Stimulated activated CD4-positive, alpha-beta T cell treated with anti-CD3 and anti-CD28 coated beads, Interleukin-1b, Interleukin-23, amount 100 ng/mL, for 1 hour (primary cell): ENCODE measurements around the gene ACTR3C.

Source experiments
- DNase-seq, 2 donors: peaks; one replicate each; pipeline ENCODE4 v3.0.0-alpha.2; 2020; ENCODE audit warnings: low read depth in 2 of 2

ACTR3C gene

DNA sequence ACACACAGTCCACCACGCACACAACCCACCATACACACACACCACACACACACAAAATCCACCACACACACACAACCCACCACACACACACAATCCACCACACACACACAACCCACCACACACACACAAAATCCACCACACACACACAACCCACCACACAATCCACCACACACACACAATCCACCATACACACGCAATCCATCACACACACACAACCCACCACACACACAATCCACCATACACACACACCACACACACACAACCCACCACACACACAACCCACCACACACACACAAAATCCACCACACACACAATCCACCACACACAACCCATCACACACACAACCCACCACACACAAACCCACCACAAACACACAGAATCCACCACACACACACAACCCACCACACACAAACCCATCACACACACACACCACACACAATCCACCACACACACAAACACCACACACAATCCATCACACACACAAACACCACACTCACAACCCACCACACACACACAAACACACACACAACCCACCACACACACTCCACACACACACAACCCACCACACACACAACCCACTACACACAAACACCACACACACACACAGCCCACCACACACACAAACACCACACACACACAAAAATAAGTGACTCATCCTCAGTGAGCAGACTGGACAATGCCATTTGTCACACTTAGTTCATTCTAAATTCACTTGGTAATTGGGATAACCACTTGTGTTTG lies 36.4 kb upstream of the ACTR3C start:
- DNase-seq = no peak

DNA sequence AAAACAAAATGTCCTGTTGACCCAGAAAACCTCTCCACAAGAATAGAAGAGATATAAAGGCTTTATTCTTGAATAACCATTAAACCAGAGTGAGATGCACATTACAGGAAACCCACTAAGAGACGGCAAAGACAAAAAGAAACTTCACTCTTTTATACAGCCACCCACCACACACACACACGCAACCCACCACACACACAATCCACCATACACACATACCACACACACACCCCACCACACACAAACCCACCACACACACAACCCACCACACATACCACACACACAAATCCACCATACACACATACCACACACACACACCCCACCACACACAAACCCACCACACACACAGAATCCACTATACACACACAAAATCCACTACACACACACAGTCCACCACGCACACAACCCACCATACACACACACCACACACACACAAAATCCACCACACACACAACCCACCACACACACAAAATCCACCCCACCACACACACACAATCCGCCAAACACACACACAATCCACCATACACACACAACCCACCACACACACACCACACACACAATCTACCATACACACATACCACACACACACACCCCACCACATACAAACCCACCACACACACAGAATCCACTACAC lies 35.8 kb upstream of the ACTR3C start:
- no peak for DNase-seq

DNA sequence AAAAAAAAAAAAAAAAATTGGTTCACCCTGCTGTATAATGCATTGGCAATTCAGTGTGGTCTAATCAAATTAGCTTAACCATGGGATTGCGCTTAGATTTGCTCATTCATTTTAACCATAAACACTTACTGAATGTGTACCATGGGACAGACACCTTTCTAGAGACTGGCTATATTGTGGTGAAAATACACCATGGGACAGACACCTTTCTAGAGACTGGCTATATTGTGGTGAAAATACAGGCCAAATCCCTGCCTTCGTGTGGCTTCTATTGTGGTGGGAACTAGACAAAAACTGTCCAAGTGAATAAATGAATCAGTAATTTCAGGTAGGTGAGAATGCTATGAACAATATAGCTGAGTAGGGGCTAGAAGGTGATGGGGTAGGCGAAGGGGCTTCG lies 35.1 kb upstream of the ACTR3C start:
- no peak for DNase-seq

DNA sequence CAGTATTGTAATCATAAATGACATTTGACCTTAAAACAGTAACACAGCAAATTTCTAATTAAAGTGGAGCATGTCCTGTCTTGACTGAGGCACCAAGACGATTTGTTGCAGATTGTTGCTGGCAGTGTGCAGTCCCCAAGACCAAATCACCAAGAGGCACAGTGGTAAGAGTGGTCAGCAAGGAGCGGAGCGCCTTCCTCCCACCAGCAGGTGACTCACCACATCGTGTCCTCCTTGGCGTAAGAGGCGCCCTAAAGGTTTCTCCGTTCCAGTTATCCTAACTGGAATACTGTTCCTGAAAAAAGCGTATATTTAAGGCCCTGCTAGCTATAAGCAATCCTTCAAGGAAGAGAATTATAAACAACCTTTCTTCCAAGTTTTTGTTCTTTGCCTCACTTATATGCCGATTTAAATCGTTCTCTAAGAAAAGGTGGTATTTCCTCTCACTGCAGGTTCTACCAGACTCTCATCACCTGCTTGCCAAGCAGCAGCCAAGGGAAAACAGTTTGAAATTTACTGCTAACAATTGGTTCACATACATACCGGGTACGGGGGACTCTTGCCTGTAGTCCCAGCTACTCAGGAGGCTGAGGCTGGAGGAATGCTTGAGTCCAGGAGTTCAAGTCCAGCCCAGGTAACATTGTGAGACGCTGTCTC lies 34.6 kb upstream of the ACTR3C start:
- DNase-seq = no peak

DNA sequence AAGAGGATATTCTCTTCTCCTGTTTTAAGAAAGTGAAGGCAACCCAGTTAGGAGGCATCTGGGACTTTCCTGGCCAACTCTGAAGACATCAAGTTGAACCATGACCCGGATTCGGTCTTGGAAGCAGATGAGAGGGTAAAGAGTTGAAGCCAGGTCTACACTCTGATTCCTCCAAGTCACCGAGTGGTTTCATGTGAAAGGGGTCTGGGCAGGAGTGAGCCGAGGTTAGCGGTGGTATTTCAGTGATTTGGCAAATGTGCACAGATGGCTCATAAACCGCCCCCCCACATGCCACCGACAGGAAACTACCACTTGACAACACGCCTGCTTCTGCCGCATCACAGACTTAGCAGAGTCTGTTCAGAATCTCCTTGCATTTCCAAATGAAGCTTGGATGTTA lies 33.9 kb upstream of the ACTR3C start:
- DNase-seq = peak in 1 of 2 donors; percentile 37

DNA sequence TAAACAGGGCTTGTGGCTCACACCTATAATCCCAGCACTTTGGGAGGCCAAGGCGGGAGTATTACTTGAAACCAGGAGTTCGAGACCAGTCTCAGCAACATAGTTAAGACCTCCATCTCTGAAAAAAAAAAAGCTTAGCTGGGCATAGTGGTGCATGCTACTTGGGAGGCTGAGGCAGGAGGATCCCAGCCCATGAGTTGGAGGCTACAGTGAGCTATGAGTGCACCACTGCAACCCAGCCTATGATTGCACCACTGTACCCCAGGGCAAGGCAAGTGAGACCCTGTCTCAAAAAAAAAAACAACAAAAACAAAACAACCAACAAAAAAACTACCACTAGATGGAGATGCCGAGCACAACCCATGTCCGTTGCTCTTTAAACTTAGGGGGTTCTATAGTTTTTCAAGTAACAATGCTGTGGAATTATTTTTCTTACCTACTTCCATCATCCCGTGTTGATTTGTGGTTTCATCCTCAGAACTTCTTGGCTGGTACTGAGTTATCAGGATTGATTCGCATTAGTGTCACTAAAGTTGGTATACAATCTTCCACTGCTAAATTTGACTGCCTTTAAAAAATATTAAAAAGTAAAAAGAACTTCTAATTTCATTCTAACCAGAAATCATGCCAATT lies 33.0 kb upstream of the ACTR3C start:
- no peak for DNase-seq

DNA sequence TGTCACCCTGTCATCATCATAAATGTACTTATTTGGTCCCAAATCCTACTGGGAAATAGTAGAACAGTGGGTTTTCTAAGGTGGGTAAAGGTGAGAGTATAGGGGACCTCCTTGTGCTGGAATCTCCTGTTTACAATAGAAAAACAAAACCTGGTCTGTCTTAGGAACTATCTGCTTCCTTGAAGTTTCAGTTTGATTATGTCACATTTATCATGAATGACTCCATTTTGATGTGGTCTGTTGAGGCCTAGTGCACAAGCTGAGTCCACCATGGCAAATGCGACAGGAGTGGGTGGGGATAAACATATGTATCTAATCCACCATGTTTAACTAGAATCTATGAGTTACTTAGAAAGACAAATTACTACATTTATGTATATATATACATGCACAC lies 32.3 kb upstream of the ACTR3C start:
- DNase-seq = no peak

DNA sequence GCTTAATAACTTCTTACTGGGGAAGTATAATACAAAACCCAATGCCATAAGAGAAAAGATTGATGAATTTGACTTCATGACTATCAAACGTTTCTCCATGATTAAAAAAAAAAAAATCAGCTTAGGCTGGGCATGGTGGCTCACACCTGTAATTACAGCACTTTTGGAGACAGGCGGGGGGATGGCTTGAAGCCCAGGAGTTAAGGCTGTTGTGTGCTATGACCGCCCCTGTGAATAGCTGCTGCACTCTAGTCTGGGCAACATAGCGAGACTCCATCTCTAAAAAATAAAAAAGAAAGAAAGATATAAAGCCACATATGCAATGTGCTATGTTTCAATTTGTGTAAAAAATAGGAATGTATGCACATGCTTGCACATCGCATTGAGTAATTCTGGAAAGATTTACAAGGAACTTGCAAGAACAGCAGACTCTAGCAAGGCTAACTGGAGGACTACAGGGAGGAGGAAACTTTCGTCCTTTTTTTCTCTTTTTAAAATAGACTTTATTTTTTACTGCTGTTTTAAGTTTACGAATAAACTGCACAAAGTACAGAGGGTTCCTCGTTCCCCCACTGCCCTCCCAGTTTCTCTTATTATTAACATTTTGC lies 28.3 kb upstream of the ACTR3C start:
- no peak for DNase-seq

DNA sequence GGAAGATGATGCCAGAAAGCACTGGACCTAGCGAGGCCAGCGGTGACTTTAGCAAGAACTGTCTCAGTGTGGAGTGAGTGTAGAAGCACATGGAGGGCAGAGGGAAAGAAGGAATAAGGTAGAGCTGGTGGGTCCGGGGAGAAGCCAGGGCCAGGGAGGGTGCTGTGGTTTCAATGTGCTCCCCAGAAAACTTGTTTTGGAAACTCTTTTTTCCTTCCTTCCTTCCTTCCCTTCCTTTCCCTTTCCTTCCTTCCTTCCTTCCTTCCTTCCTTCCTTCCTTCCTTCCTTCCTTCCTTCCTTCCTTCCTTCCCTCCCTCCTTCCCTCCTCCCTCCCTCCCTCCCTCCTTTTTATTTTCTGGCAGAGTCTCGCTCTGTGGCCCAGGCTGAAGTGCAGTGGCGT lies 23.6 kb upstream of the ACTR3C start:
- no peak for DNase-seq

DNA sequence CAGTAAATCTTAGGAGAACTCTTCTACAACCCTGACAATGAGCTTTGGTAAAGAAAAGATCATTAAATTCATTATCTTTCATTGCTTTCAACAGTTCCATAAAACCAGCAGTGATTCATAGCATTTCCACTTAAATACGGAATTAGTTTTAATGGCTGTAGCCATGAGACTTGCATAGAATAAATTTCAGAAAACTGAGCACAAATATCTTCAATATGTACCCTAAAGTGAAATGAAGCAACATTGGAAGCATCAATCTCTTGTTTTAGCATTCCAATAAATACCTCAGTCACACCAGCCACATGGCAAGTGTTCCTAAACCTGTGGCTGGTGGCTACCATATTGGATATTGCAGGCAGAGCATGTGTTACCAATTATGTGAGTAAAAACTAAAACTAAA lies 21.7 kb upstream of the ACTR3C start:
- no peak for DNase-seq

DNA sequence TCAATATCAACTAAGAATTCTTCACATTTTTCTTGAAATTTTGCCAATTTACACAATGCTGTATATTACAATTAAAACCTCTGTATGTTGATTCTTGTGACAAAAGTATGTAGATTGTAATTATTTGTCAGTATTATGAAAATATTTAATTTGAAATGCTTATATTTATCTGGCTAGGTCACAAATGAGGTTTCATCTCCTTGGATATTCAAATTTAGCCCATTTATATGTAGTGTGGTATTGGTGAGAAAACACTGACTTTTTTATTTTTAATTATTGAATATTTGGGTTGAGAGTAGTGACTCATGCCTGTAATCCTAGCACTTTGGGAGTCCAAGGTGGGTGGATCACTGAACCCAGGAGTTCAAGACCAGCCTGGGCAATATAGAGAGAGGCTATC lies 21.0 kb upstream of the ACTR3C start:
- no peak for DNase-seq

DNA sequence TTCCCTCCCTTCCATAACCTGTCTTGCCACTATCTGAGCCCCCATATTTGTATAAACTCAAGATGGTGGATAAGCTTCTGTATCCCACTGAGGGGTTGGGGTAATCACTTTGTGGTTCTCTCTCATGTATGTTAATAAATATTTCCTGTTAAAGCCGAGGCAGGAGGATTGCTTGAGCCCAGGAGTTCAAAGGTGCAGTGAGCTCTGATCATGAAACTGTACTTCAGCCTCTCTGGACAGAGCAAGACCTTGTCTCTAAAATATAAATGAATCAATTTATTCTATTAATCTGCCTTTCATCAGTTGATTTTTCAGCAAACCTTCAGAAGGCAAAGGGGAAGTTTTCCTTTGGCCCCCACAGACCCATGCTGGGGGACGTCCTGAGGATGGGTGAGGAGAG lies 19.9 kb upstream of the ACTR3C start:
- DNase-seq = no peak

DNA sequence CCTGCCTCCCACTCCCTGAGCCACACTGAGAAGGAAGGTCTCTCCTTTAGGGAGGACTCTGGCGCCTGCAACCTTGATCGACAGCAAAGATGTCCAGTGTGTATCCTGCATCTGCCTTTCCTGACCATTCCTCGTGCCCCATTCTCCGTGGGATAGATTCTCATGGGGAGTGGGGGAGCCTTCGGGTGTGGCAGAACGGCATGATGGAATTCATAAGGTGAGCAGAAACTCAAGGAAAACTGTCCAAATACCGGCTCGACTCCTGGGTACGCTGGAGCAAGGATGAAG lies 18.7 kb upstream of the ACTR3C start:
- no peak for DNase-seq

DNA sequence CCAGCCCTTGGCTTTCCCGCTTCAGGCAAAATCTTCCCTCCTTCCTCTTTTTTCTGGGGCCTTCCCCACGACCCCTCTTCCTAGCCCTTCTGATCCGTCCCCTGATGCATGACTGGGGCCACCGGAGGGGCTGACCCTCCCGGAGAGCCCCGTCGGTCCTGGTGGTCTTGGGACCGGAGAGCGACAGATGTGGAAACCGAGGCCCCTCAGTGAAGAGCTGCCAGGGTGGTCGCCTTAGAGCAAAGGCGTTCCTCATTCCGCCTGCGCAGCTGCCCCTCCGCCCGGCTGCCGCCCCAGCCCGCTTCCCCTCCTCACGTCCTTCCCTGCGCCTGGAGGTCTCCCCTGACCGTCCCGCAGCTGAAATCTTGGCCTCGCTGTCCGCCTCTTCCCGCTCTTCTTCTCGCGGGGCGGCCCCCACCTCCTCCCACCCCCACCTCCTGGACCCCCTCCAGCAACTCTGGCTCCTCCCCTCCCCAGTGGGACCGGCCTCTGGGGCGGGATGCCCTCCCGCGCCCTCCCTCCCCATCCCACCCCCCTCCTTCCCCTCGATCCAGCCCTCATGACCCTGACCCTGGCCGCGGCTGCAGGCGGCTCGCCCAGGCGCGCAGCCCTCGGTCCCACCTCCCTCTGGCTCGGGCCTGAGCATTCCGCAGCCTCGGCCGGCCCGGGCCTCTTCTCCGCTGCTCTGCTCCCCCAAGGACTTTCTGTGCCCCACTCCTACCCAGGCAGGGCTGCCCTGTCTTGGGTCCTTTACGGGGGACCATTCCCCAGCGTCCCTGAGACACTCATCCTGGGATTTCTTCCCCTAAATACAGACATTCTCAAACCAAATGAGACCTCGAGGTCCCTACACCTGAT lies 18.1 kb upstream of the ACTR3C start, which contains the start of gene RARRES2:
Gene RARRES2 (minus strand): TSS at position 367 of the 858 bp plus-strand sequence. CDS start 1,020 bp downstream, outside the sequence.
- no peak for DNase-seq

DNA sequence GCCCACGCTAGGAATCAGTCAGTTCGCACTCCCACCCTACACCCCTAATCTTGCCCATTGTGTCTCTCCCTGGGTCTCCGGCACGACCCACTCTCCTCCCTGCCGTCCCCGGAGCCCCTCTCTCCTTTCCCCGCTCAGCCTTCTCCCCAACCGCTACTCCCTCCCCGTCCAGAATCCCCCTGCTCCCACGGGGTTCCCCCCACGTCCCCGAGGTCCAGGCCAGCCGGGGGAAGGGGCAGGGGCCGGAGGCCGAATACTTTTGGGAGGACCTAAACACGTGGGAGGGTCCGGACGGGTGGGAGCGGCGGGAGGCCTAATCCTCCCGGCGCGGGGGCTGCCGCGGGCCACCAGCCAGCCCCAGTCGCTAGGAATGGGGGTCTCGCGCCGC lies 17.5 kb upstream of the ACTR3C start:
- no peak for DNase-seq

DNA sequence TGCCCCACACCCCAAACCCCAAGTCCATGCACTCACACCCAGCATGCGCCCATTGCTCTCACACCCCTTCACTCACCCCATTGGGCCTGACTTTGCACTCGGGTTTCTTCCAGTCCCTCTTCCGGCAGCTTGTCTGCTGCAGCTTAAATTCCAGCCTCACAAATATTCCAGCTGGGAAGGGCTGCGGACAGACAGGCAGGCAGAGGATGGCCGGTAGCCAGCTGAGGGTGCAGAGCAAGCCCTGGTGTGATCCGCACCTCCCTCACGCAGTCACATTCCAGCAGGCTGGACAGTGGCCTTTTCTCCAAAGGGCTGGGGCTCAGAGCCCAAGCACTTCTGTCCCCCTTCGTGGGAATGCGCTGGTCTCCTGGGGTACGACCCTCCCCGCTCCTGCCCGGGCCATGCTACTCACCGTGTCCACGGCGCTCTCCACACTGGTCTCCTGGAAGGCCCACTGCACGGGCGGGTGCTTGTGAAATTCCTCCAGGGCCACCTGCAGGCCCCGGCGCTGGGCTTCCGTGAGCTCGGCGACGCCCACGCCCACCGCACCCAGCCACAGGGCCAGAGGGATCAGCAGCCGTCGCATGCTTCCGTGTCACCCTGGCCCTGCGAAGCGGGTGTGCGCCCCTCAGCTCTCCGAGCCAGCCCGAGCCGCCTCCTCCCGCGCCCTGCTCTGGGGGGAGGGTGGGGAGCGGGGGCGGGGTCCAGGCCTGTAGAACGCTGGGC lies 16.8 kb upstream of the ACTR3C start:
- DNase-seq = no peak

DNA sequence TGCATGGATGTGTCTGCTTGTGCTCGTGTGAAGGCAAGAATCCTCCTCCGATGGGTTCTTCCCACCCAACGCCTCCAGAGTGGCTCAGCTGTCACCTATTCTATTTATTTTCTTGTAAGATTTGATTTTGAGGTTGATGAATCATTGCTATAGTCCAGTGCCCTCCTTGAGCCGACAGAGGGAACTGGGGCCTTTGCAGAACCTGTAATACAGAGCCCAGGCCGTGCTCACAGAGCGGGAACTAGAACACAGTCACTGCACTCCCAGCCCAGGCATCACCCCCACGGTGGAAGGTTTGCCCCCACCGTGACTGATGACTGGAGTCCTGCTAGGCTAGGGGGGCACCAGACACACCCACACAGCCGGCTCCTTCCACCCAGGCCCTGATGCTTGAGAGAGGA lies 16.1 kb upstream of the ACTR3C start:
- no peak for DNase-seq

DNA sequence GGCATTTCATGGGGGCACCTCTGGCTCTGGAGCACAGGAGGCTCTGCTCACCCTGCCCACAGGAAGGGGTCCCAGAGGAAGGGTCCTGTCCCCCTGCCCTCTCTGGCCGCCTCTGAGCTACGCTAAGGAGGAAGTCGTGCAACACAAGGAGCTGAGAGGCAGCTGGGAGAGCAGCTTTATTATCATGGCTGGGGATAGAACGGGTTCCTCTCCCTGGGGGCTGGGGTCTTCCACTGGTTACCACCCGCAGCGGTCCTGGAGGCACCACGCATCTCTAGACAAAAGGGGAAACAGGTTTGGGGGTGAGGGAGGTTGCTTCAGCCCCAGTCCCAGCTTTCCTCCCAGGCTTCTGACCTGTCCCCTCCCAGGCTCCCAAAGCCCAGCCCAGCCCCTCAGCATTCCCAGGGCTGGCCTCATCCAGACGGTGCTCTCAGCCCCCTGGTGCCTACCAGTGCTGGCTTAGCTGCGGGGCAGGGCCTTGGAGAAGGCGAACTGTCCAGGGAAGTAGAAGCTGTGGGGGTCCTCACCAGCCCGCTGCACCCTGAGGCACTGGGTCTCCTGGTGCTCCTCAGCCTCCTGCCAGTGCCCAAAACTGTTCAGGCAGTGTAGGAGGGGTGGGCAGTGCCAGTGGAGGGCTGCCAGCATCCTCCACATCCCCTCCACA lies 15.0 kb upstream of the ACTR3C start:
- DNase-seq = no peak

DNA sequence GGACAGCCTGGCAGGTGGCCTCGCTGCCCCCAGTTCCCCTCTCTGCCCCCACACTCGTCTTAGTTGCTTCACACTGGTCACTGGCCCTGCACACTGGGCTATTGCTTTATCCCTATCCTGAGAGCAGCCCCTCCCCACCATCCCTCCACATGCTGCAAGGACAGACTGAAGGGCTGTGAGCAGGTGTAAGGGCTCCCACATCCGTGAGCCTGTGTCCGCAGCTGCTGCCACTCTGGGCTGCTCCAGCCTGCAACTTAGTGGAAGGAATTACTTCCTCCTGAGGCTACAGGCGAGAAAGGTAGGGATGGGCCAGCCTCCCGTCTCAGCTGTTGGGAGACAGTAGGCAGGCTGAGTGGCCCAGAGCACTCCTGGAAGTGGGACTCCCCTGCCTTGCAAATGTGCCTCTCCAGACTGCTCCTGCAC lies 14.3 kb upstream of the ACTR3C start:
- no peak for DNase-seq

DNA sequence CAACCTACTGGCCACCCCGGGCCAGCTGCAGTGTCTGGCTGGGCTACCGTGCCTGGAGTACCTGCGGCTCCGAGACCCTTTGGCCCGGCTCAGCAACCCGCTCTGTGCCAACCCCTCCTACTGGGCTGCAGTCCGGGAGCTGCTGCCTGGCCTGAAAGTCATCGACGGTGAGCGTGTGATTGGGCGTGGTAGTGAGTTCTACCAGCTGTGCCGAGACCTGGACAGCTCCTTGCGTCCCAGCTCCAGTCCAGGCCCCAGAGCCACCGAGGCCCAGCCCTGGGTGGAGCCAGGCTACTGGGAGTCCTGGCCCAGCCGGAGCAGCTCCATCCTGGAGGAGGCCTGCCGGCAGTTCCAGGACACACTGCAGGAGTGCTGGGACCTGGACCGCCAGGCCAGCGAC lies 13.8 kb upstream of the ACTR3C start:
- DNase-seq = no peak
